H54 (cell line): ENCODE results near the gene TRRAP.
A peak's percentile ranks its signal among the peaks of the same experiment; 100 is the strongest.
"Not testable (repeated sequence)": the region's sequence is repeated elsewhere in the genome, so short reads cannot be mapped to it uniquely, and the experiment has no call there.

Experiments used
- DNase-seq: peaks from one replicate; pipeline ENCODE4 v3.0.0; 2011; ENCODE audit warnings: low spot score, mixed read lengths; ENCODE audit not compliant: insufficient read length
- FAIRE-seq: peaks from 3 replicates; lab custom pipeline; 2011; peaks lifted over from hg19 to GRCh38; lab: Jason Lieb, UNC
- POLR2A ChIP-seq: IDR thresholded peaks from 2 replicates; pipeline ENCODE4 v1.6.1; 2011; ENCODE audit warnings: low read depth, mild to moderate bottlenecking, low read length

TRRAP gene

GRCh38 chr7:98878365-98879197, at the start of gene TRRAP:
TSS of gene TRRAP (plus strand) at chr7:98878532. CDS start at chr7:98881151, 2,619 bp downstream.
- no peak for FAIRE-seq
- peak; percentile 85 for DNase-seq
- peak; percentile 40; the same call in 1 of the 2 replicates for TF ChIP-seq POLR2A

- TF ChIP-seq POLR2A, result no peak
- FAIRE-seq (no peak), DNase-seq (no peak)
Measured at GRCh38 chr7:98830972-98831548, 47.3 kb upstream of the TRRAP start.

- no peak for FAIRE-seq
- DNase-seq, result no peak
- TF ChIP-seq POLR2A, result no peak
Measured at GRCh38 chr7:98831641-98832221, 46.6 kb upstream of the TRRAP start.

GRCh38 chr7:98833022-98833421, 45.3 kb upstream of the TRRAP start:
- no peak for FAIRE-seq
- no peak for DNase-seq

GRCh38 chr7:98834949-98835348, 43.4 kb upstream of the TRRAP start:
- no peak for TF ChIP-seq POLR2A
- DNase-seq (no peak), FAIRE-seq (no peak)

More at GRCh38 chr7:98833022-98833421, 45.3 kb upstream of the TRRAP start:
- no peak for TF ChIP-seq POLR2A

- FAIRE-seq (no peak), DNase-seq (peak; percentile 50)
- no peak for TF ChIP-seq POLR2A
Measured at GRCh38 chr7:98836811-98837629, 41.3 kb upstream of the TRRAP start.

GRCh38 chr7:98837630-98837972, 40.7 kb upstream of the TRRAP start:
- TF ChIP-seq POLR2A, result no peak
- no peak for DNase-seq

GRCh38 chr7:98840096-98840495, 38.2 kb upstream of the TRRAP start:
- DNase-seq (no peak), FAIRE-seq (no peak)
- no peak for TF ChIP-seq POLR2A

More at GRCh38 chr7:98837630-98837972, 40.7 kb upstream of the TRRAP start:
- FAIRE-seq, result no peak

- no peak for TF ChIP-seq POLR2A
- FAIRE-seq, result no peak
- DNase-seq, result no peak
Measured at GRCh38 chr7:98840722-98841121, 37.6 kb upstream of the TRRAP start.

GRCh38 chr7:98841179-98841997, 36.9 kb upstream of the TRRAP start:
- no peak for TF ChIP-seq POLR2A
- DNase-seq (peak; percentile 51), FAIRE-seq (no peak)

- FAIRE-seq, DNase-seq: not testable (repeated sequence)
Measured at GRCh38 chr7:98842552-98842951, 35.8 kb upstream of the TRRAP start.

GRCh38 chr7:98848918-98849317, 29.4 kb upstream of the TRRAP start:
- no peak for TF ChIP-seq POLR2A
- no peak for DNase-seq
- FAIRE-seq, result no peak

- FAIRE-seq (no peak), DNase-seq (no peak)
- TF ChIP-seq POLR2A, result no peak
Measured at GRCh38 chr7:98852826-98853225, 25.5 kb upstream of the TRRAP start.
